Activated naive CD8-positive, alpha-beta T cell treated with anti-CD3 and anti-CD28 coated beads, Interleukin-2, amount 10 ng/mL, durations not matched to agents 7 days and 5 days (primary cell): Measurements from ENCODE around the gene TRIM71. TPM values are rescaled to one million over a fixed set of nuclear protein-coding genes. Genes with fewer than 3 reads are reported as not detected.

Source experiments
- ATAC-seq: fragments of 150-1000 bp; cut with Tn5 transposase; one replicate; pipeline ENCODE4 v1.10.0; 2021; ENCODE audit warnings: low read depth, moderate library complexity
- POLR2A ChIA-PET: fragments of 350-600 bp; sonication (Branson Sonifier 250); formaldehyde crosslinking; loops from one replicate; lab custom pipeline; 2021; ENCODE audit warnings: antibody characterized with exemption; lab: Charles Lee
- DNase-seq: peaks from one replicate; pipeline ENCODE4 v3.0.0; 2021
- H3K27ac Mint-ChIP-seq: one replicate; pipeline ENCODE4 v1.8.0; 2022; ENCODE audit warnings: mild to moderate bottlenecking, mixed read lengths
- H3K27me3 Mint-ChIP-seq: one replicate; pipeline ENCODE4 v1.8.0; 2022; ENCODE audit warnings: mild to moderate bottlenecking, moderate library complexity, mixed read lengths
- H3K36me3 Mint-ChIP-seq: one replicate; pipeline ENCODE4 v1.8.0; 2021; ENCODE audit warnings: mild to moderate bottlenecking, mixed read lengths
- H3K4me1 Mint-ChIP-seq: one replicate; pipeline ENCODE4 v1.8.0; 2021; ENCODE audit warnings: mixed read lengths
- H3K4me3 Mint-ChIP-seq: one replicate; pipeline ENCODE4 v1.8.0; 2022; ENCODE audit warnings: mild to moderate bottlenecking, moderate library complexity, mixed read lengths
- H3K9me3 Mint-ChIP-seq: one replicate; pipeline ENCODE4 v1.8.0; 2021; ENCODE audit warnings: mixed read lengths
- total RNA-seq, 2 experiments: library from RNA; stranded (reverse); gene quantifications; one replicate each; pipeline ENCODE4 v1.2.3, GENCODE V29; 2021

The TRIM71 gene
- total RNA-seq, 2 experiments from 2014 or later: not detected

- POLR2A ChIA-PET: no interaction called here
- no peak for ATAC-seq
- no peak for DNase-seq
These were observed 3.4 kb upstream of the TRIM71 start for GRCh38 chr3:32814361-32814760.

GRCh38 chr3:32815841-32816438 is 1.9 kb upstream of the TRIM71 start:
- no peak for DNase-seq

More at GRCh38 chr3:32814361-32814760, 3.4 kb upstream of the TRIM71 start:
- Mint-ChIP-seq H3K27me3 (peaks cover 54% of the 10 kb centered on the region), H3K9me3 (no peaks in the 10 kb centered on the region), H3K4me3 (no peak overlapping the region), H3K27ac (no peak overlapping the region), H3K4me1 (peaks cover 21% of the 10 kb centered on the region), H3K36me3 (no peaks in the 10 kb centered on the region)

GRCh38 chr3:32816439-32817256 is 1.1 kb upstream of the TRIM71 start:
- Mint-ChIP-seq H3K27me3 (peaks cover 69% of the 10 kb centered on the region), H3K4me1 (peaks cover 19% of the 10 kb centered on the region), H3K9me3 (no peaks in the 10 kb centered on the region), H3K4me3 (peak overlapping the region; percentile 74), H3K27ac (no peak overlapping the region), H3K36me3 (no peaks in the 10 kb centered on the region)
- POLR2A ChIA-PET: no interaction called here
- peak; percentile 37 for ATAC-seq
- peak; percentile 53 for DNase-seq

More at GRCh38 chr3:32815841-32816438, 1.9 kb upstream of the TRIM71 start:
- no peak for ATAC-seq
- Mint-ChIP-seq H3K27ac (no peak overlapping the region), H3K9me3 (no peaks in the 10 kb centered on the region), H3K4me3 (peak overlapping the region; percentile 42), H3K36me3 (no peaks in the 10 kb centered on the region), H3K27me3 (peaks cover 67% of the 10 kb centered on the region), H3K4me1 (peaks cover 21% of the 10 kb centered on the region)
- POLR2A ChIA-PET: no interaction called here

GRCh38 chr3:32817257-32817557 is 590 bp upstream of the TRIM71 start:
- Mint-ChIP-seq H3K9me3 (no peaks in the 10 kb centered on the region), H3K4me1 (peaks cover 18% of the 10 kb centered on the region), H3K27me3 (peaks cover 68% of the 10 kb centered on the region), H3K36me3 (no peaks in the 10 kb centered on the region), H3K4me3 (peak overlapping the region; percentile 72), H3K27ac (no peak overlapping the region)
- POLR2A ChIA-PET: no interaction called here
- ATAC-seq (peak; percentile 29), DNase-seq (peak; percentile 48)

GRCh38 chr3:32818229-32818969 is 602 bp downstream of the TRIM71 start:
- peak; percentile 39 for DNase-seq
- peak; percentile 32 for ATAC-seq
- Mint-ChIP-seq H3K27ac (no peak overlapping the region), H3K27me3 (peaks cover 72% of the 10 kb centered on the region), H3K9me3 (no peaks in the 10 kb centered on the region), H3K4me3 (peak overlapping the region; percentile 72), H3K4me1 (peaks cover 18% of the 10 kb centered on the region), H3K36me3 (no peaks in the 10 kb centered on the region)
- POLR2A ChIA-PET: no interaction called here

- ATAC-seq: no peak
- Mint-ChIP-seq H3K9me3 (no peaks in the 10 kb centered on the region), H3K27ac (no peak overlapping the region), H3K4me1 (peaks cover 18% of the 10 kb centered on the region), H3K36me3 (no peaks in the 10 kb centered on the region), H3K4me3 (peak overlapping the region; percentile 18), H3K27me3 (peaks cover 70% of the 10 kb centered on the region)
- POLR2A ChIA-PET: no interaction called here
- no peak for DNase-seq
These were observed 1.2 kb downstream of the TRIM71 start for GRCh38 chr3:32818970-32819511.

- Mint-ChIP-seq H3K36me3 (no peaks in the 10 kb centered on the region), H3K4me1 (peaks cover 14% of the 10 kb centered on the region), H3K27ac (no peak overlapping the region), H3K9me3 (no peaks in the 10 kb centered on the region), H3K27me3 (peaks cover 70% of the 10 kb centered on the region), H3K4me3 (no peak overlapping the region)
- ATAC-seq (no peak), DNase-seq (no peak)
- POLR2A ChIA-PET: no interaction called here
These were observed 2.0 kb downstream of the TRIM71 start for GRCh38 chr3:32819551-32820348.

- Mint-ChIP-seq H3K27ac (no peak overlapping the region), H3K9me3 (no peaks in the 10 kb centered on the region), H3K27me3 (peaks cover 67% of the 10 kb centered on the region), H3K4me1 (peaks cover 14% of the 10 kb centered on the region), H3K4me3 (no peak overlapping the region), H3K36me3 (no peaks in the 10 kb centered on the region)
- ATAC-seq (no peak), DNase-seq (no peak)
- POLR2A ChIA-PET: no interaction called here
These were observed 2.6 kb downstream of the TRIM71 start for GRCh38 chr3:32820430-32820829.

- Mint-ChIP-seq H3K9me3 (no peaks in the 10 kb centered on the region), H3K27me3 (peaks cover 63% of the 10 kb centered on the region), H3K27ac (no peak overlapping the region), H3K4me1 (peaks cover 12% of the 10 kb centered on the region), H3K36me3 (no peaks in the 10 kb centered on the region), H3K4me3 (no peak overlapping the region)
- ATAC-seq: no peak
- POLR2A ChIA-PET: no interaction called here
- DNase-seq: no peak
These were observed 3.3 kb downstream of the TRIM71 start for GRCh38 chr3:32820971-32821685.

GRCh38 chr3:32821686-32822296 is 4.0 kb downstream of the TRIM71 start:
- peaks cover 9% of the 10 kb centered on the region for H3K4me1 Mint-ChIP-seq
- ATAC-seq (no peak), DNase-seq (no peak)
- POLR2A ChIA-PET: no interaction called here
- H3K4me3 Mint-ChIP-seq: no peak overlapping the region
- peaks cover 61% of the 10 kb centered on the region for H3K27me3 Mint-ChIP-seq
- no peaks in the 10 kb centered on the region for H3K9me3 Mint-ChIP-seq
- H3K27ac Mint-ChIP-seq: no peak overlapping the region
- no peaks in the 10 kb centered on the region for H3K36me3 Mint-ChIP-seq

- DNase-seq (no peak), ATAC-seq (no peak)
- POLR2A ChIA-PET: no interaction called here
- H3K4me1 Mint-ChIP-seq: peaks cover 4% of the 10 kb centered on the region
- no peak overlapping the region for H3K27ac Mint-ChIP-seq
- no peaks in the 10 kb centered on the region for H3K36me3 Mint-ChIP-seq
- H3K4me3 Mint-ChIP-seq: no peak overlapping the region
- H3K9me3 Mint-ChIP-seq: no peaks in the 10 kb centered on the region
- H3K27me3 Mint-ChIP-seq: peaks cover 62% of the 10 kb centered on the region
These were observed 5.1 kb downstream of the TRIM71 start for GRCh38 chr3:32822609-32823498.
